Measurements from ENCODE around the gene OPA1.

GRCh38 chr3:193735850-193736249 is 142.8 kb downstream of the OPA1 start:
- no peak for TF ChIP-seq POLR2AphosphoS5 (IDR thresholded peaks at IDR 0.05; ENCODE audit: low read depth, low read length)
- no peak for TF ChIP-seq HDAC6 (IDR thresholded peaks at IDR 0.05; ENCODE audit: low read depth, low read length)
- no peak for TF ChIP-seq POLR2A (IDR thresholded peaks at IDR 0.05; ENCODE audit: control extremely low read depth in 1 of 2, low read depth in 2 of 2, low read length in 2 of 2)
- no peak for TF ChIP-seq SUZ12 (IDR thresholded peaks at IDR 0.05; ENCODE audit: low read length)
- TF ChIP-seq CTCF (IDR thresholded peaks at IDR 0.05; ENCODE audit: control extremely low read depth in 1 of 3, insufficient read depth in 1 of 3, low read depth in 1 of 3, low read length in 3 of 3) = no peak
- TF ChIP-seq EZH2 (IDR thresholded peaks at IDR 0.05; ENCODE audit: low read depth, low read length, severe bottlenecking) = no peak
- TF ChIP-seq MAFK (IDR thresholded peaks at IDR 0.05; ENCODE audit: low read depth, low read length) = no peak

Measured in H1 (cell line).